Measurements from ENCODE around the gene MB21D2.

MB21D2 gene

GRCh38 chr3:192827208-192827607 lies 90.4 kb downstream of the MB21D2 start:
- DNase-seq (ENCODE audit: extremely low spot score) = no peak
- ChIA-PET CTCF (no interaction called here), POLR2A (no interaction called here)
- no peak for TF ChIP-seq ARNT (IDR thresholded peaks at IDR 0.05)
- TF ChIP-seq HDGF (IDR thresholded peaks at IDR 0.05; ENCODE audit: borderline replicate concordance) = no peak
- TF ChIP-seq FOXM1 (IDR thresholded peaks at IDR 0.05; ENCODE audit: borderline replicate concordance) = no peak
- TF ChIP-seq PKNOX1 (IDR thresholded peaks at IDR 0.05) = no peak
- TF ChIP-seq L3MBTL2 (conservative IDR thresholded peaks at IDR 0.05) = no peak
- TF ChIP-seq ELF4 (IDR thresholded peaks at IDR 0.05) = no peak
- no peak for TF ChIP-seq TARDBP (IDR thresholded peaks at IDR 0.05)
- TF ChIP-seq SP1 (IDR thresholded peaks at IDR 0.05) = no peak
- no peak for TF ChIP-seq LEF1 (IDR thresholded peaks at IDR 0.05; ENCODE audit: borderline replicate concordance)
- TF ChIP-seq FOXK2 (IDR thresholded peaks at IDR 0.05) = no peak
- no peak for TF ChIP-seq ZNF384 (IDR thresholded peaks at IDR 0.05)
- TF ChIP-seq CTBP1 (IDR thresholded peaks at IDR 0.05; ENCODE audit: borderline replicate concordance) = no peak

GRCh38 chr3:192826214-192827006 lies 91.2 kb downstream of the MB21D2 start:
- CTCF ChIA-PET = no interaction called here
- POLR2A ChIA-PET = no interaction called here
- no peak for DNase-seq (ENCODE audit: extremely low spot score)
- TF ChIP-seq TARDBP (IDR thresholded peaks at IDR 0.05) (no peak), ZNF384 (IDR thresholded peaks at IDR 0.05) (no peak), NFRKB (IDR thresholded peaks at IDR 0.05) (no peak), FOXA1 (IDR thresholded peaks at IDR 0.05) (no peak), FOXK2 (IDR thresholded peaks at IDR 0.05) (no peak), SP1 (IDR thresholded peaks at IDR 0.05) (no peak), PKNOX1 (IDR thresholded peaks at IDR 0.05) (no peak), SUZ12 (IDR thresholded peaks at IDR 0.05) (no peak), ELF4 (IDR thresholded peaks at IDR 0.05) (no peak), L3MBTL2 (conservative IDR thresholded peaks at IDR 0.05) (no peak), ARNT (IDR thresholded peaks at IDR 0.05) (no peak), CTBP1 (IDR thresholded peaks at IDR 0.05; ENCODE audit: borderline replicate concordance) (no peak)

- ChIA-PET POLR2A (no interaction called here), CTCF (no interaction called here)
- DNase-seq (ENCODE audit: extremely low spot score) = no peak
- TF ChIP-seq BHLHE40 (IDR thresholded peaks at IDR 0.05; ENCODE audit: borderline replicate concordance) (no peak), PKNOX1 (IDR thresholded peaks at IDR 0.05) (peak; percentile 58)
Observed at GRCh38 chr3:192825657-192826200, 91.9 kb downstream of the MB21D2 start.

- no peak for DNase-seq (ENCODE audit: extremely low spot score)
- CTCF ChIA-PET = no interaction called here
- POLR2A ChIA-PET = no interaction called here
- TF ChIP-seq SUZ12 (IDR thresholded peaks at IDR 0.05) (no peak), FOXM1 (IDR thresholded peaks at IDR 0.05; ENCODE audit: borderline replicate concordance) (no peak), PKNOX1 (IDR thresholded peaks at IDR 0.05) (no peak), BHLHE40 (IDR thresholded peaks at IDR 0.05; ENCODE audit: borderline replicate concordance) (no peak), FOXK2 (IDR thresholded peaks at IDR 0.05) (no peak), CTBP1 (IDR thresholded peaks at IDR 0.05; ENCODE audit: borderline replicate concordance) (no peak), ELF4 (IDR thresholded peaks at IDR 0.05) (no peak), HDGF (IDR thresholded peaks at IDR 0.05; ENCODE audit: borderline replicate concordance) (no peak), ARNT (IDR thresholded peaks at IDR 0.05) (no peak), FOXA1 (IDR thresholded peaks at IDR 0.05) (no peak), LEF1 (IDR thresholded peaks at IDR 0.05; ENCODE audit: borderline replicate concordance) (no peak), TARDBP (IDR thresholded peaks at IDR 0.05) (no peak)
Observed at GRCh38 chr3:192825216-192825615, 92.4 kb downstream of the MB21D2 start.

GRCh38 chr3:192824313-192824712 lies 93.3 kb downstream of the MB21D2 start:
- ChIA-PET CTCF (interaction anchor here (0.6 kb wide), 1 partner anchor 191 kb away, joined by 3 read pairs; no protein-coding TSS in a partner anchor), POLR2A (no interaction called here)
- TF ChIP-seq LEF1 (IDR thresholded peaks at IDR 0.05; ENCODE audit: borderline replicate concordance) = no peak
- TF ChIP-seq SP1 (IDR thresholded peaks at IDR 0.05) = no peak
- TF ChIP-seq ARNT (IDR thresholded peaks at IDR 0.05) = no peak
- no peak for TF ChIP-seq ZNF384 (IDR thresholded peaks at IDR 0.05)
- TF ChIP-seq BHLHE40 (IDR thresholded peaks at IDR 0.05; ENCODE audit: borderline replicate concordance) = no peak
- no peak for TF ChIP-seq ELF4 (IDR thresholded peaks at IDR 0.05)
- no peak for TF ChIP-seq NFRKB (IDR thresholded peaks at IDR 0.05)
- no peak for TF ChIP-seq SUZ12 (IDR thresholded peaks at IDR 0.05)
- DNase-seq (ENCODE audit: extremely low spot score) = no peak

GRCh38 chr3:192821161-192821560 lies 96.5 kb downstream of the MB21D2 start:
- POLR2A ChIA-PET = no interaction called here

More at GRCh38 chr3:192821161-192821560, 96.5 kb downstream of the MB21D2 start:
- no peak for DNase-seq (ENCODE audit: extremely low spot score)
- CTCF ChIA-PET = no interaction called here
- no peak for TF ChIP-seq PKNOX1 (IDR thresholded peaks at IDR 0.05)
- TF ChIP-seq CTBP1 (IDR thresholded peaks at IDR 0.05; ENCODE audit: borderline replicate concordance) = no peak
- TF ChIP-seq SP1 (IDR thresholded peaks at IDR 0.05) = no peak
- TF ChIP-seq ARNT (IDR thresholded peaks at IDR 0.05) = no peak
- TF ChIP-seq ELF4 (IDR thresholded peaks at IDR 0.05) = no peak
- no peak for TF ChIP-seq HDGF (IDR thresholded peaks at IDR 0.05; ENCODE audit: borderline replicate concordance)
- no peak for TF ChIP-seq FOXA1 (IDR thresholded peaks at IDR 0.05)
- no peak for TF ChIP-seq SUZ12 (IDR thresholded peaks at IDR 0.05)
- TF ChIP-seq LEF1 (IDR thresholded peaks at IDR 0.05; ENCODE audit: borderline replicate concordance) = no peak
- no peak for TF ChIP-seq BHLHE40 (IDR thresholded peaks at IDR 0.05; ENCODE audit: borderline replicate concordance)
- no peak for TF ChIP-seq L3MBTL2 (conservative IDR thresholded peaks at IDR 0.05)
- no peak for TF ChIP-seq TARDBP (IDR thresholded peaks at IDR 0.05)
- TF ChIP-seq NFRKB (IDR thresholded peaks at IDR 0.05) = no peak
- TF ChIP-seq ZNF384 (IDR thresholded peaks at IDR 0.05) = no peak
- no peak for TF ChIP-seq FOXK2 (IDR thresholded peaks at IDR 0.05)
